C4-2B (cell line): ENCODE data around the gene LRRFIP1.

Experiments used
- H3K27ac ChIP-seq: fragments of 450-650 bp; 2 replicates; pipeline ENCODE4 v1.5.1; 2017
- ZFX ChIP-seq: fragments of 450-650 bp; IDR thresholded peaks from 2 replicates; pipeline ENCODE4 v1.6.1; 2017
- TF ChIP-seq, protein P1 (sequence below): fragments of 450-650 bp; conservative IDR thresholded peaks from 2 replicates; pipeline ENCODE4 v1.5.1; 2017; ENCODE audit warnings: mild to moderate bottlenecking

Gene LRRFIP1

DNA sequence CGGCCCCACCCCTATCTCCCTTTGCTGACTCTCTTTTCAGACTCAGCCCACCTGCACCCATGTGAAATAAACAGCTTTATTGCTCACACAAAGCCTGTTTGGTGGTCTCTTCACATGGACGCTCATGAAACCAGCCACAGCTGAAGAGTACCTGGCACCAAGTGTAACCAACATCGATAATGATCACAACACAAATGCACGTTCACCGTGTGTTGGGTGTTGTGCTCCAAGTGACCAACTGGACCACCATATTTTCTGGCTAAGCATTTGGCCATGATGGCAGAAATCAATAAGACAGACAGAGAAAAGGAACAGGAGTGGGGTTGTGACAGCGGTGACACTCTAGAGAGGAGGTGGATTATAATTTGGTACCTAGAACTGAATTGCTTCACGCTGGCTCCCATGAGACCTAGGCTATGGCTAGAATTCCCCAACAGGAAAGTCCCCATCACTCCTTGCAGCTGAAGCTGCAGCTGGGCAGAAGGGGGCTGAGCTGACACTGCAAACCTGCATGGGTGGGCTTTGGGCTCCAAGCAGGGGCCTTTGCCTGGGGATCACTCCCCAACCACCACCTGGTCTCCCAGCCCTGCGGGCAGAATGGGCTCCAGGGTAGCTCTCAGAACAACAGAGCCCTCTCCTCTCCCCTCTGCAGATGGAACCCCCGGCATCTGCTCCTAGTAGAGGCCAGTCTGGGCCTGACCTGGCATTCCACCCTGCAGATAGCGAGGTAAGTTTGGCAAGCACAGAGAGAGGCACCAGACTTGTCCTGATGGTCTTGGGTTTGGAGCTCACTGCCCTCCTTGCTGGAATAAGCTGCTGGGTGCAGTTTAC, 14.6 kb upstream of the LRRFIP1 start:
- TF ChIP-seq, protein P1, sequence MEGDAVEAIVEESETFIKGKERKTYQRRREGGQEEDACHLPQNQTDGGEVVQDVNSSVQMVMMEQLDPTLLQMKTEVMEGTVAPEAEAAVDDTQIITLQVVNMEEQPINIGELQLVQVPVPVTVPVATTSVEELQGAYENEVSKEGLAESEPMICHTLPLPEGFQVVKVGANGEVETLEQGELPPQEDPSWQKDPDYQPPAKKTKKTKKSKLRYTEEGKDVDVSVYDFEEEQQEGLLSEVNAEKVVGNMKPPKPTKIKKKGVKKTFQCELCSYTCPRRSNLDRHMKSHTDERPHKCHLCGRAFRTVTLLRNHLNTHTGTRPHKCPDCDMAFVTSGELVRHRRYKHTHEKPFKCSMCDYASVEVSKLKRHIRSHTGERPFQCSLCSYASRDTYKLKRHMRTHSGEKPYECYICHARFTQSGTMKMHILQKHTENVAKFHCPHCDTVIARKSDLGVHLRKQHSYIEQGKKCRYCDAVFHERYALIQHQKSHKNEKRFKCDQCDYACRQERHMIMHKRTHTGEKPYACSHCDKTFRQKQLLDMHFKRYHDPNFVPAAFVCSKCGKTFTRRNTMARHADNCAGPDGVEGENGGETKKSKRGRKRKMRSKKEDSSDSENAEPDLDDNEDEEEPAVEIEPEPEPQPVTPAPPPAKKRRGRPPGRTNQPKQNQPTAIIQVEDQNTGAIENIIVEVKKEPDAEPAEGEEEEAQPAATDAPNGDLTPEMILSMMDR = no peak
- no peak for TF ChIP-seq ZFX
- H3K27ac ChIP-seq = no peak overlapping the region

DNA sequence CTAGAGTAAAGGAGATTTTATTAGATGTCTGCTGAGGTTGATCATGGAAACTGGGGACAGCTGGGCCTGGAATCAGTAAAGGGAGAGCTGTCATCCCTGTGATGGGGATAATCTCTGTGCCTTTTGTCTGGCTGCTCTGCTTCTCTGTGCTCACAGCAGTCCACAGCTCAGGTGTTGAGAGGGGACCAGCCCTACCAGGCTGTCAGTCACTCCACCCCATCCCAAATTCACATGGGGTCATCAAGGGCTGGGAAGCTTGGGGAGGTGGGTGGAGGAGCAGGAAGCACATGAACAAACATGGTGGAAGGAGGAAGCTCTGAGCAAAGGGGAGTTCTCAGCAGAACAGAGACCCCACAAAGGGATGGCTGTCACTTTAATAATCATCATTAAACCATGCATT, 13.7 kb upstream of the LRRFIP1 start:
- TF ChIP-seq, protein P1 = no peak
- no peak for TF ChIP-seq ZFX

DNA sequence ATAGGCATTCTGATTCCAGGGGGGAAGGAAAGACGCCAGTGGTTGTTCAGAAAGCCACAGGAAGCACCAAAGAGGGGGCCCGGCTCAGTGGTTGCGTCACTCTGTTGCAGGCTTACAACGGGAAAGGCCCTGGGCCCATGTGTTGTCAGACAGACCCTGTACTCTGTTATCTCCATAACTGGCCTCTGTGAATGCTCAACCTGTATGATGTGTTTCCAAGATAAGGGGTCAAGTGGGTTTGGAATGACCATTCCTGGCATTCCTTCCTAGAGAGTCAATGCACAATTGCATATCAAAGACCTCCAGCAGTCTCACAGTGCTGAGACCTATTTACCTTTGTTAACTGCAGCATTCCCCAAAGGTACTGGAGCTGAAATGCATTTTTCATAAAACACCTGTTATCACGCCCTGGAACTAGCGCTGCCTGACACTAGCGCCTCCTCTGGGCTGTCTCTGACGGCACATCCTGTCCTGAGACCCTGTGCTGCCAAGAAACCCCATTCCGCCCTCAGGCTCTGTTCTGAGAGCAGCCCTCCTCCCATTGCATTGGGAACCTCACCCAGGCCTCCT, 13.2 kb upstream of the LRRFIP1 start:
- no peak for TF ChIP-seq ZFX
- TF ChIP-seq, protein P1 = no peak
- H3K27ac ChIP-seq = no peak overlapping the region

More for the DNA sequence above, 13.7 kb upstream of the LRRFIP1 start:
- no peak overlapping the region for H3K27ac ChIP-seq

DNA sequence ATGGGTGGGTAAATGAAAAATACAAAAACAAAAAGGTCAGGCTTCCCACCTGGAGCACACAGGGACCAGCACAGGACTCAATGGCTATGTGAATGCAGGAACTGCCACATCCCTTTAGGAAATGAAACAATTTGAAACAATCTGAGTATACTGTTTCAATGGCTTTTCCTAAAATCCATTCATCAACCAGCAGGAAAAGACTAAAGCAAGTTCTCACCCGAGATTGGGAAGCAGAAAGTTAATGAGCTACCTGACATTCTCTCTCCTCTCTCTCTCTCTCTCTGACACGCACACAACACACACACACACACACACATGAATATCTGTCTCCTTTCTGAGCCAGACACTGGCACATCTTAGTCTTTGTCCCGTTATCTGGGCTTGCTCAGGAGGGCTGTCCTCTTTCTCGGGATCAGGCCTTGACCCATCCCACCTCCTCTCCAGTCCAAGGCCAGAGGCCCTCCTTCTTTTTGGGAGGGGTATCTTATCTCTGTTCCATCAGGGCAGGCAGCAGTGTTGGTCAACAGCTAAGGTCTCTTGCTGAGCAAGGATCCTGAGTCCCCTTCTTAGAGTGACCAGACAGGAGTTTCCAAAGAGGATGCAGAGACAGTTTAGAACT, 11.6 kb upstream of the LRRFIP1 start:
- TF ChIP-seq, protein P1 = no peak
- TF ChIP-seq ZFX = no peak
- no peak overlapping the region for H3K27ac ChIP-seq

DNA sequence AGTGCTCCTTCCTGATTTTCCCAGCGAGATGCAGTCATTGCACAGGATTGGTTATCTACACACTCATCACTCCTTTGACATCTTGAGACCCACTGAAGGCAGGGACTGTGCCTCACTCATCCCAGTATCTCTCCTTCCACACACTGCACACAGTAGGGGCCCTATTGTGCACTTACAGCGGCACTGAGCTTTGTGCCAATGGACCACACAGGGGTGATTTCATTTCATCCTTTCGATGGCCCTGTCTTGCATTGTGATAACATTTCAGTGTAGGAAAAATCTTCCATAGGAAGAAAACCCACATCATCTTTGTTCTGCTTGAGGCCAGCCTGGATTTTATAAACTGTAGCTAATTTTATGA, 11.0 kb upstream of the LRRFIP1 start:
- H3K27ac ChIP-seq = no peak overlapping the region
- TF ChIP-seq, protein P1 = no peak
- TF ChIP-seq ZFX = no peak

DNA sequence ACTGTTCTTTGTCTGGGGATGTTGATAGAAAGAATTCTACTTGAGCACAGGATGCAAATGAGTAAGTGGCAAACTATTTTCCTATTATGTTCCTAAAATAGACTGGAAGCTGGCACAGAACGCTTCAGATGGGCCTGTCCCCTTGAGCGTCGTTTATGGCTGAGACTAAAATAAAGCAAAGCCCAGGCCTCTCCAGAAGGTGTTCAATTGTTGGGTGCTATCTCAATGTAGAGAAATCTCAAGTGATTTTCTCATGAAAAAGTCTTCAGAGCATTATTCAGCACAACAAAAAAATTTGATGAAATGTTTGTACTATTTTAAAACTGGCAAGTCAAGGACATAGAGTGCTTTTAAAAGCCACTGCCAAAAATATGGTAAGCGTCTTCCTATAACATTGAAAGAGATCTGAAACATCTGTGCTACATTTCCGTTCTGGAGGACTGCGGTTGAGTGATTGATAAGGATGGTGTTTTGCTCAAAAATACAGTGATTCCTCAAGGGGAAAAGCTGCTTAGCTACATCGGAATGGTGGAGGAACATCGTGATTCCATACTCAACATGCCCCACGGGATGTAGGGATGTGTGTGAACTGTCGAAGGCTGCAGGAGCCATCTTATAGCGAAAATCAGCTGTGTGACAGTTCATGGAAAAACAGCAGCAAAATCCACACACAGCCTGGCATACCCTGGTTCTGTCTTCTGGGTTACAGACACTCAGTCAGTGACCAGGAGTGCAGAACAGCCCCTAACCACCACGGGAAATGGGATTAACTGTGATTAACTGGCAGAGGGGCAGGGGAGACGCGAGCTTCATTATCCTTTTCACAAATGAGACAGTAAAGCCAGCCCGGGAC, 10.4 kb upstream of the LRRFIP1 start:
- H3K27ac ChIP-seq = no peak overlapping the region
- no peak for TF ChIP-seq ZFX
- TF ChIP-seq, protein P1 = no peak
